Inferior parietal cortex (tissue), 1 donor: ENCODE results near the gene CYRIA.

Experiments
- DNase-seq: peaks from one replicate; pipeline ENCODE4 v3.0.0-alpha.2; 2016; ENCODE audit errors: extremely low spot score

Gene CYRIA

DNA sequence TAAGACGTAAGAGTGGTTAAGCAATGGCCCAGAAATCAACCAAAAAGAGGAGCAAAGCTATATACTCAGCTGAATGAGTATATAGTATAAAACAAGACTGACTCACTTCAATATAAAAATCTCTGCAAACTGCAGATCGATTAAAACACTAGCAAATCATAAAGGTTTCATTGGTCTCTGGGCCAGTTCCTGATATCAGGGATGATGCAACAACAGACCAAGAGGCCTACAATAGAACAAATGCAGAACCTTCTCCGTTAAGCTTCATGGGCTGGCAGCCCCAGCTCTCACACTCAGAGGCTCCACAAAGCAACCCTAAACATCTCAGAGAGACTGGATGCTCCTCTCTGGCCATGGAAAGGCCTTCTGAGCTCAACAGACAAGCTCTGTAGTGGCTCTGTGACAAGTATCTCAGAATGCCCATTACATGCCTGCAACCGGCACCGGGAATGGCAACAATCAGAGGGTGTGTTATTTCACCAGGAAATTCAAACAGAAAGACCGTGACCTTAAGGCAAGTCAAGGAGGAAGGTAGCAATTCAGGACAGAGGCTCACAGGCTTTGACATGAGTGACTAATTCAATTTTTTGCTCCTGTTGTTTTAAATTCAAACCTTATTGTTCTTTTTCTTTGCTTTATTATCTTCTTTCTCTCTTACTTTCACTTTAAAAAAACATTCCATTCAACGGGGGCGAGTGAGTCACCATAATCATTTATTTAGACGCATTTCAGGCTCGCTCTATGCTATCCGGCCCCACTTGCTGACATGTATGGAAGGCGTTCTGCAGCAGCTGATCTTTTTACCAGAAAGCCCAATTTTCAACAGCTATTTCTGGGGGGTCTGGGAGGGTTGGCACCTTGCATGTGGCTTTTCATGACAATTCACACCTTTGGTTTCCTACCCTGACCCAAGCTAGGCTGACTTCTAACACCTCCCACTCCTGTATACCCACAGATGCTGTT is 15.1 kb downstream of the CYRIA start:
- no peak for DNase-seq

- no peak for DNase-seq
These were observed 16.0 kb downstream of the CYRIA start for GRCh38 chr2:16649353-16650286.

- DNase-seq, result no peak
These were observed 17.5 kb downstream of the CYRIA start for GRCh38 chr2:16647992-16648617.

DNA sequence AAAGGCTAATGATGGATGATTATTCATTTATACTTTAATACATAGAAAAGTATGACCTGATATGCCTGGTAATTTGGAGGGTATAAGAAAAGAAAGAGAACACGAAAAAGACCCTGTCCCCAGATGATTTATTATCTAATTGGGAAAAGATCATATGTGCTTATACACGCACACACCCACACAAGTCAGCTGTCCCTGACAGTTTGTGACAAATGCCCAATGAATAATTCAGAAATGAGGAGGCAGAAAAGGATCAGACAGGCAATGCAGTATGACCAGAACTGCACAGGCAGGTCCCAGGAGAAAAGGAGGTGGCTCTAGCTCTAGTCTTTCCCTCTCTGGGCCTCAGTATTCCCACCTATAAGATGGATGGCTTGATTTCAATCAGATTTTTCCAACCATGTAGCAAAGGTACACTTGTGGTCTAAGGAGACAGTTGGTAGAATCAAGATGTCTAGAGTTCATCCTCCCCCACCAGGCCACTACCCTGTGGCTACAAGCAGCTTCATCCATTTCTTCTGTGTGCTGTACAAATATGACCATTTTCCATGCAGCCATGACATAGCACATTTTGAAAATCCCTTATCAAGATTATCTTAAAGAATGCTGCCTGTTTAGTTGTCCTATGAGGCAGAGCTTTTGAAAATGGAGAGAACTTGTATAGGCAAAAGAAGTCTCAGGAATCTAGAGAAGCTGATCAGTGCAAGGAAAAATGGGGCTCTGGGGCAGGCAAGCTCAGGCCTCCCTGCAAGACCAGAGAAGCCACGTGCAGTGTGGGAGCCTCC is 19.7 kb downstream of the CYRIA start:
- DNase-seq, result no peak

GRCh38 chr2:16645088-16645487 is 20.5 kb downstream of the CYRIA start:
- no peak for DNase-seq

GRCh38 chr2:16644221-16644925 is 21.3 kb downstream of the CYRIA start:
- no peak for DNase-seq

GRCh38 chr2:16643099-16643498 is 22.5 kb downstream of the CYRIA start:
- no peak for DNase-seq

- peak; percentile 30 for DNase-seq
These were observed 23.5 kb downstream of the CYRIA start for GRCh38 chr2:16642088-16642487.

GRCh38 chr2:16641509-16641908 is 24.1 kb downstream of the CYRIA start:
- DNase-seq, result peak; percentile 1

DNA sequence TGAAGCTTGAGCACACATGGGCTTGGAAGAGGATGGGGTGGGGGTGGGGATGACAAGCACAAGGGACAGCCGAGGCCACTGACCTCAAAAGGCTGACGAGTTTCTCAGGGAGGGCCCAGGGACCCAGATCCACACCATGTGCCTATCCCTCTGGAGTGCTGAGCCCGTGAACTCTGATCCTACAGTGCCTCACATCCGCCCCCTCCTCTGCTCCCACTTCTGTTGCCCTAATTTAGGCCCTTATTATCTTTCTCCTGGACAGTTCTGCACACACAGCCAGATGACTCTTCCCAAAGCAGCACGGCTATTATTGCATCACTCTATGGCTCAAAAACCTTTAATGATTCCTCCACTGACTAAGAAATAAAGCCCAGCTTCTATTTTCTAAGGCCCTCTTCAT is 24.8 kb downstream of the CYRIA start:
- no peak for DNase-seq

DNA sequence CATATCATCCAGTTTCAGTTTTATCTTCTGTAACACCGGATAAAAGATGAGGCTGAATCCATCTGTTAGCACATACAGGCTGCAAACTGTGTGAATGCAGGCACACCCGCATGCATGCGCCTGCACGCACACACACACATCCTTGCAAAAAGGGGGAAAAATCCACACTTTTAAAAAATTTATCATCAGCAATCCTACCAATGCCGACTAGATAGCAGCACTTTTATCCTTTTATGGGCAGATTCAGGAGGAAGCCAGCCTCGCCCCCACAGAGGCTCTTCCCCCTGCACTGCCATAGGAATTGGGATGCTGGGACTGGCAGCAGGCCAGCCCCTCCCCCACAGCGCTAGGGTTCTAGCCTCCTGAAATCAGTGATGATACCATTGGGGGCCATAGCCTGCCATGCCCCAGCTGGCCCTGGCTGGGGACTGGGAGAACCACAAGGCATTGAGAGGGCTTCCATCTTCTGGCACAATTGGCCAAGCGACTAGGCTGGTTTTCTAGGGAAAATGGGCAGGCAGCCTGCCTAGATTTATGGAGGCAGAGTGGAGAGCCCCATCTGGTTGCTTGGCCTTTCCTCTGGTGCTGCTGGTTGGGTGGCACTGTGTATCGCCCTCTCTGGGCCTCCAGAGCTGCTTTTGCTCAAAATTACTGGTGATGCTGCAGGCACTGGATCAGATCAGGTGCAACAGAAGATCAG is 25.5 kb downstream of the CYRIA start:
- no peak for DNase-seq

GRCh38 chr2:16639431-16639830 is 26.2 kb downstream of the CYRIA start:
- no peak for DNase-seq

- DNase-seq, result no peak
These were observed 26.7 kb downstream of the CYRIA start for GRCh38 chr2:16638946-16639345.

GRCh38 chr2:16637304-16637703 is 28.3 kb downstream of the CYRIA start:
- no peak for DNase-seq

- no peak for DNase-seq
These were observed 29.6 kb downstream of the CYRIA start for GRCh38 chr2:16635791-16636699.

DNA sequence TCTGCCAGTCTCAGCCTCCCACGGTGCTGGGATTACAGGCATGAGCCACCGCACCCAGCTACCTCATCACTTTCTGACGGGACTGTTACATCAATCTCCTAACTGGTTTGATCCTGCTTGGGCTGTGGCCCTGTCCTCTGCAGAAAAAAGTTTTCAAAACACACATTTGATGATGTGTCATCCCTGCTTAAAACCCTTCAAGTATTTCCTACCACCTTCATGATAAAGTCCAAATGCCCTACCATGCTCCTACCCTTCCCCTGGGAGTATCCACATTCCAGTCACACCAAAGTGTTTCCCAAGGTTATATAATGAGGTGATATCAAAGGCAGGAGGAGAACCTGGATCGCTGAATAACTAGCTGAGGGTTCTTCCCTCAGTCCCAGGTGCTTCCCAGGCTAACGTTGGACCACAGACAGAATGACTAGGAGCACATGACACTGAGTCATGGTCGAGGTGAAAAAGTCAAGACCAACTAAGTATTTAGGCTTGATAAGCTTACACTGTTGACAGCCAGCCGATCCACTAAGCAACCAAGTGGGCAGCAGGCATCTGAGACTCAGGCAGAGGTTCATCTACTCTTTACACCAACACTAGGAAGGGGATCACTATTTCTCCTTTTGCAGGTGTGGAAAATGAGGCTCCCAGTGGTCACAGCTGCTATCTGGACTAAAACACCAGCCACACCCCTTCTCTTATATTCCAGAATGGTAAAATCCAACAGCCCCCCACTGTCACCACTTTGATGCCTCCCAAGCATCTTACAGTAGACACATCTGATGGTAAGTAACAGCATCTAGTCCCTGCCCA is 31.8 kb downstream of the CYRIA start:
- DNase-seq, result no peak

GRCh38 chr2:16632598-16632997 is 33.0 kb downstream of the CYRIA start:
- DNase-seq, result no peak

DNA sequence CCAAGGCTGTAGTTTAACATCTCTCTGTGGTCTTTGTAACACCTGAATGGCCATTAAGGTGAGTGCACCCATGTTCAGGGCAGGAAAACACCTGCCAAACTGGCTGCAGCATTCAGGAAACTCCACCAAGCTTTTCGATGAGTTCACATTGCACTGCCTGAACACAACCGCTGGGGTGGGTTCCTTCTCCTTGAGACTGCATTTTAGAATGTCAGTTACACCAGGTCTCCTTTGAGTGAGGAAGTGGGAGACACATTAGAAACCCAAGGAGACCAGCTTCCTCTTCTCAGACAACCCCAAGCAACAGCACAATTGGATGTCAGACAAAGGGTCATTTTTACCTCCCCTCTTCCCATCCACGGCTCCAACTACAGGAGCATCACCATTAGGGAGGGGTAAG is 35.2 kb downstream of the CYRIA start:
- no peak for DNase-seq
